GM18520 (cell line): ENCODE measurements around the gene OR10A6.

Experiments used
- ATAC-seq: cut with Tn5 transposase; IDR thresholded peaks from one replicate; pipeline ENCODE4 v1.9.1; 2021; ENCODE audit not compliant: unreplicated experiment

OR10A6 gene

DNA sequence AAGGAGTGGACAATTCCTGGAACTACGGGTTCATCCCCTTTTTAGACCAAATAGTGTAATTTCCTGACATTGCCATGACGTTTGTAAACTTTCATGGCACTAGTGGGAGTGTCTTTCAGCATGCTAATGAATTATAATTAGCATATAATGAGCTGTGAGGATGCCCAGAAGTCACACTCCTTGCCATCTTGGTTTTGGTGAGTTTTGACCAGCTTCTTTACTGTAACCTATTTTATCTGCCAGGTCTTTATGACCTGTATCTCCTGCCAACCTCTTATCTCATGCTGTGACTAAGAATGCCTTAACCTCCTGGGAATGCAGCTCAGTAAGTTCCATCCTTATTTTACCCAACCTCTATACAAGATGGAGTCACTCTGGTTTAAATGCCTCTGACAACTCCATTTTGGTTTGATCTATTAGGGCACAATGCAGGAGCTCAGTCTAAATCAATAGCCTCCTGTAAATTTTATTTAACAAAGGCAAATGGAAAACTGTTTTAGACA lies 20.7 kb downstream of the OR10A6 start:
- no peak for ATAC-seq

DNA sequence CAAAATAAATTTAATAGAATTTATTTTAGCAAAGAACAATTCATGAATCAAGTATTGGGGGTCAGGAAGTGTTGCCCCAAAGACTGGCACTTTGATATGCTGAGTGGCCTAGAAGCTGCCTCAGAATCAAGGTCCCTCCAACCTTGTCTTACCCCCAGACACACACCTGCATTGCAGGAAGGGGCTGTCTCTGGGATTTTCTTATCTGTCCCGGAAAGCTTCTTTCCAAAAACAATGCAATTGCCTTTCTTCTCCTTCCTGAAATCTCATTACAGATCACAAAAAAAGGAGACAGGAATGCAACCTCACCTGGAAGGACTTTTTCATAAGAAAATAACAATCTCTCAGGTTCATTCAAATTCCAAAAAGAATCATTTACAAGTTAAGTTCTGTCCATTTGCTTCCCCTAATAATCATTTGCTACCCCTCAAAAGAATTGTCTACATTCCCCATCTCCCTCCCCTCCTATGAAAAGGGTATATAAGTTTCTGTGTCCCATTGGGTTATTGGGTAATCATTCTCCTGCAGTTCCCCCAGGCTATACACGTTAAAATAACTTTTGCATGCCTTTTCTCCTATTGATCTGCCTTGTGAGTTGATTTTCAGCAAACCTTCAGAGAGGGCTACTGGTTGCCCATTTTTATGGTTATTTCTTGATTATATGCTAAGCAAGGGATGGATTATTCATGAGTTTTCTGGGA lies 21.3 kb downstream of the OR10A6 start:
- no peak for ATAC-seq

DNA sequence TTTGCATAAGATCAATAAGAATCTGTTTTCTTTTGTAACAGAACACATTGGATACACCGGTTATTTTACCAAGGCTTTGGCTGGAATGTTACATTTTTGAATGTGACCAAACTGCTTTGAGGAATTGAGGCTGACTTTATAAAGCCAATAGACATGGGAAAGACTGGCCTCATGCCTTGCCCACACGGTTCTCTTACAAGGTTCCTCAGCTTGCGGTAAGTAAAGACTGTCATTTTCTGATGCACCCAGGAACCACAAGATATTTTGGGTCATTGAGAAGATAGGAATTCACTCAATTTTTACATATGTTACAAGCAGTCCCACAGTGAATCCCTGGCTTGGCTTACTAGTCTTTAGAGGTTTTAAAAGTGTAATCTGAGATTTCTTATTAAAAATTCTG lies 23.9 kb downstream of the OR10A6 start:
- ATAC-seq: no peak

DNA sequence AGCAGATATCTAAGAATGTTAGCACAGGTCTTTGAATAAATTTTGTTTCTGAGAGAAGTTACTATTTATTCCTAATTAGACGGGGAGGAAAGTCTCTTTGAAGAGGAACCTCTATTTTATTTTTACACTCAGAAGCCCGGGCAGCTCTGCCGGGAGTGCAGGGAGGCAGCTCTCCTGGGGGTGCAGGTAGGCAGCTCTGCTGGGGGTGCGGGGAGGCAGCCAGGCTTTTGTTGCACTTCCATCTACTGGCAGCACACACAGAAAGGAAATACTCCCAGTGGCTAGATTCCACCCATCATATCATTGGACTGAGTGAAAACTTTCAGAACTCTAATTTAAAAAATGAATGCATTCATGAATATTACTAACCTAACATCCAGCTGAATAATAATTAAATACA lies 24.6 kb downstream of the OR10A6 start:
- ATAC-seq: no peak

DNA sequence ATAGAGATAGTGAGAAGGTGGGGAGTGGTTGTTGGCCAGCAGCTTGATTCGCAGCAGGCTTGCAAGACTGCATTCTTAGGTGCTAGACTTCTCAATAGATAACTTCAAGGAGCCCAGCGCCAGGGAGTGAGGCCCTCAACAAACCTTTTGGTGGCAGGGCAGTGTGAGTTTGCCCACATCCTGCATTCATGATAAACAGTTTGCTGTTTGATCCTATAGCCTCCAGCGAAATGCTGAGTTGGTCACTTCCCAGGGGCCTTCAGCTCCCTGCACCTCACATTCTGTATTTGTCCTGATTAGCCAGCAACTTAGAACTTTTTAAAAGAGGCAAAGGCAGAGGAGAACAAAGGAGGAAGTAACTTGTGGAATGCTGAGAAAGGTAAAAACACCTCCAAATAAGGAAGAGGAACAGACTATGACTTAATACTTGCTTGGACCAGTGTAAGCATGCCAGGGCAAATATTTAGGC lies 25.1 kb downstream of the OR10A6 start:
- ATAC-seq: no peak

DNA sequence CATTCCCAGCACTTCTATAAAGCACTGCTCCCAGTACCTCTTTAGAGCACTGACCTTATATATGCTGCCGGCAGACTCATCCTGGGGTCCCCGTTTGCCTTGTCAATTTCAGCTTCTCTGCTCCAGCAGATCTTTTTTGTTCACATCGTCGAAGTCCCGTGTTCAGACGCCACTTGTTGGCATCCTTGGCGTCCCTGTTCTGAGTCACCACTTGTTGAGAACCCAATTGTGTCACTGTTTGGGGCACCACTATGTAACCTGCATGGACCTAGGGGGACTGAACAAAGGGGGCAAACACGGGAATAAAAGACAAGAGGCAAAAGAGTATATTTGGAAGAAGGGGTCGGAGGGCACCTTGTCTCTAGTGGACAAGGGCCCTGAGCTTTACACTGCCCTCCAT lies 25.5 kb downstream of the OR10A6 start:
- ATAC-seq: no peak

DNA sequence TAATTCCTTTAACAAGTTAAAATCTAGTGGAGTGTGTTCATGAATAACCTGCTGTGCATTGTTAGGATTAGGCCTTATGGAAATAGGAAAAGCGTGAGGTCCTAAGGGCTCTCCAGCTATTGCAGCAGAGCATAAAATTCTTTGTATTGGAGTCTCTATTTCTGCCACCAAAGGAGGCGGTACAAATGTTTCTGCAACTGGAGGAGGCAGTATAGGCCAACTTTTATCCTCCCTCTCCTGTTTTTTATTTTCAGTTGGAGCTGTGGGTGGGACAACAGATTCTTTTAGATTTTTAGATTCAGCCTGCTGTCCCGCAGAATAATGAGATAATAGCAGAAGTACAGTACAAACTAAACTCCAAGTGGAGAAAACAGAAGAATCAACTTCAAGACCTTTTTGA lies 26.2 kb downstream of the OR10A6 start:
- ATAC-seq: no peak

DNA sequence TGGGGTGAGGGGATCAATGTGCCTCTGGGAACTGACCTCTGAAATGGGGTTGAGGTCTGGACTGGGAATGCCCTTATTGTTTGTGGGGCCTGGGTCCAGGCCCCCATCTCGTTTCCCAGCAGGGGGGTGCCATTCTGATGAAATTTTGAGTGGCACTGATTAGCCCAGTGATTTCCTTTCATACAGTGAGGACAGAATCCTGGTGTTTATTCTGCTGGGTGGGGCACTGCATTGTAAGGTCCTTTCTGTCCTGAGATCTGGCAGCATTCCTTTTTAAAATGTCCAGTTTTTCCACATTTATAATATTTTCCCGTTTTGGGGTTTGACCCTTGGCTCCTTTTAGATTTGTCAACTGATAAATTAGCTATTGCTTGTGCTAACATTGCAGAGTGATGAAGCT lies 27.1 kb downstream of the OR10A6 start:
- no peak for ATAC-seq

DNA sequence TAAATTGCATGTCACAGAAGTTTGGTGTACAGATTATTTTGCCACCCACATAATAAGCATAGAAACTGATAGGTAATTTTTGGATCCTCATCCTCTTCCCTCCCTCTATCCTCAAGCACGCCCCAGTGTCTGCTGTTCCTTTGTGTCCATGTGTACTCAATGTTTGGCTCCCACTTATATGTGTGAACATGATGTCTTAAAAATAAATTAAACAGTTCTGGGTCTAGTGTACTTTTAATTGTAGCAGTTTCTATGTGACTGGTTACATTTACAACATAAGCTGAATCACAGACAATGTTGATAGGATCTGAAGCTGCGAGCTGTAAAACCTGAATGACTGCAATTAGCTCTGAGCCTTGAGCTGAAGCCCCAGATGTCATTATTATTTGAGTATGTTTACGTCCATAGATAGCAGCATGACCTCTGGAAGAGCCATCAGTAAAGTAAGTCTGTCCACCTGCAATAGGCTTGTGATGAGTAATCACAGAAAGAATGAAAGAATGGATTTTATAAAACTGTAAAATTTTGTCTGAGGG lies 29.7 kb downstream of the OR10A6 start:
- no peak for ATAC-seq

DNA sequence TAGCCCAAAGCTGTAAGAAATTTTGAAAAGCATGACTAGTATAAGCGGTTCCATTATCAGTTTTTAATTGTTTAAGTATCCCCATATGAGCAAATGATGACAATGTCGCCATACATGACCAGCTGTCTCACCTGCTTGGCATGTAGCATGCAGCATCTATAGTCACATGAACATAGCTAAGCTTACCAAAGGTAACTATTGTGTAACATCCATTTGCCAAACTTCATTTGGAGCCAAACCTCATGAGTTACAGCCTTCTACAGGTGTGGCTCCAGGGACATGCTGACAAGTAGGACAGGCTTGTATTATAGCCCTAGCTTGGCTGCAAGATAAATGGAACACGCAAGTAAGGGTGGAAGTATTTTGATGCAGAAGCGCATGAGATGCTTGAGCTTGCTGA lies 30.4 kb downstream of the OR10A6 start:
- no peak for ATAC-seq

DNA sequence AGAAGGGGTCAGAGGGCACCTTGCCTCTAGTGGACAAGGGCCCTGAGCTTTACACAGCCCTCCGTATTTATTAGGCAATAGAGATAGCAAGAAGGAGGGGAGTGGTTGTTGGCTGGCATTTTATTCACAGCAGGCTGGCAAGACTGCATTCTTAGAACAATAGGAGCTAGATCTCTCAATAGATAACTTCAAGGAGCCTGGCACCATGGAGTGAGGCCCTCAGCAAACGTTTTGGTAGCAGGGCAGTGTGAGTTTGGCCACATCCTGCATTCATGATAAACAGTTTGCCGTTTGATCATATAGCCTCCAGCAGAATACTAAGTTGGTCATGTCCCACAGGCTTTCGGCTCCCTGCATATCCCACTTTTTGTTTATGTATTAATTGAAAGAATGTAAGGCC lies 31.6 kb downstream of the OR10A6 start:
- ATAC-seq: no peak

DNA sequence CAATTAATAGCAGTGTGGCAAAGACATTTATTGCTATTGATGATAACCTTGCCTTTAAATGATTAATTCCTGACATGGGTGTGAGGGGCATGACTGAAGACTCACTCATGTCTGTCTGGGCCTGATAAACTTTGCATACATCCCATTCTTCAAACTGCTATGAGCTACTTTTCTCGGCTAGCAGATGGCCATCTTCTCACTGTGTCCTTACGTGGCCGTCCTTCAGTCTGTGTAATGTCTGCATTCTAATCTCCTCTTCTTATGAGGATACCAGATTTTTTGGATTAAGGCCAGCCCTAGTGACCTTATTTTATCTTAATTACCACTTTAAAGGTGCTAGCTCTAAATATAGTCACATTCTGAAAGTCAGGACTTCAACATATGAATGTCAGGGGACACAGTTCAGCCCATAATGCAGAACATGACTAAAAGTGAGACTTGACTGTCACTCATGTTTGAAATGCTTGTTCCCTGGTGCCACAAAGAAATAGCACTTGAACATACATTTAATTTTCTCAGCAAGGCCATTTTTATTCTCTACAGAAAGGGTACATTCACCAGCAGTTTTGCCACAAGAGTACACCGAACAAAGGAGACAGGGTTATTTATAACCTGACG lies 32.3 kb downstream of the OR10A6 start:
- ATAC-seq: no peak

DNA sequence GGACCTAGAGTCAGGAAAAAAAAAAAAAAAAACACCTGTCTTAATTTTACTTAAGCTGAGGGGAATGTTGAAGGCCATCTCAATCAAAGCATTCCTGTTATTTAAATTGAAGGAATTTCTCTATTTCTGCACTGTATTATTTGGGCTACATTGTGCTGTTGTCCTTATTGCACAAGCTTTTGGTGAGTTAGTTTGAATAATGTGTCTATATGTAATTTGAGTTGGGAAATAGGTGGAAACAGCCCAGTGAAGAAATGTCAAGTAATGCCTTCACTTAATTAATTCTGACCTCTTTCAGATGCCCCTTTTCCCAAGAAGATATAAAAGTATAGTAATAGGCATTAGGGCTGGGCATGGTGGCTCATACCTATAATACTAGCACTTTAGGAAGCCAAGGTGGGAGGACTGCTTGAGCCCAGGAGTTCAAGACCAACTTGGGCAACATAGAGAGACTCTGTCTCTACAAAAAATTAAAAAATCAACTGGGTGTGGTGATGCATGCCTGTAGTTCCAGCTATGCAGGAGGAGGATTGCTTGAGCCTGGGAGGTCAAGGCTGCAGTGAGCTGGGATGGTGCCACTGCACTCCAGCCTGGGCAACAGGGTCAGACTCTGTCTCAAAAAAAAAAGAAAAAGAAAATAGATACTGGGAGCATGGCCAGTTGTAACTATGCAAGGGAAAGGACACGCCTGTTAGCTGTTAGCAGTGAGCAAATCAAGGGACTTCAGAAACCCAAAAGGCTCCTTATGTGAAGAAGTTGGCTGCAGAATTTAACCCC lies 34.9 kb downstream of the OR10A6 start:
- ATAC-seq: no peak

DNA sequence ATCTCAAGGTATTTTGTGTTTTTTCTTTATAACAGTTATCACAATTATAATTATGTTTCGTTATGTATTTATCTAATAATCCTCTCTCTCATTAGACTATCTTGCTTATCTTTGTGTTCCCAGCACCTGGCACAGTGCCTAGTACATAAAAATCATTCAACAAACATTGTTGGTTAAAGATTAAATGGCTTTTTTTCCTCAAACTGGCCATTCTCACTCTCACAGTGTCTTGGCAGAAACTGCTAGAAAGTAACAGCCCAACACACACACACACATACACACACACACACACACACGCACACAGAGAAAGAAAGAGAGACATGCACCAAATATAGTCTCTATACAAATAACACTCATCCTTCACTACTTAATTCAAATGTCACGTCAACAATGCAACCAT lies 36.8 kb downstream of the OR10A6 start:
- ATAC-seq: no peak

DNA sequence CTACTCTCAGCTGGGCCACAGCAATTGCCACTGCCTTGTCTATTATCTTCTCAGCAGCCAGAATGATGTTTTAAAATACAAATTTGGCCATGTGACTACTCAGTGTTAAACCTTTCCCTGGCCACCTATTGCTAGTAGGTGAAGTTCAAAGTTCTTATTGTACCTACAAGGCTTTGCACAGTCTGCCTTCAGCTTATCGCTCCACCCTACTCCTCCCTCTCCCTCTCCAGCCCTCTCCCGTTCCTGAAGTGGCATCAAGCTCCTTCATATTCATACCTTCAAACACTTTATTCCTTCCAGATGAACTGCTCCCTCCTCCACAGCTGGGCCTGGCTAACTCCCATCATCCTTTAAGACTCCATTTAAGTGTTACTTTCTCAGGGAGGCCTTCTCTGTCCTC lies 37.3 kb downstream of the OR10A6 start:
- no peak for ATAC-seq

DNA sequence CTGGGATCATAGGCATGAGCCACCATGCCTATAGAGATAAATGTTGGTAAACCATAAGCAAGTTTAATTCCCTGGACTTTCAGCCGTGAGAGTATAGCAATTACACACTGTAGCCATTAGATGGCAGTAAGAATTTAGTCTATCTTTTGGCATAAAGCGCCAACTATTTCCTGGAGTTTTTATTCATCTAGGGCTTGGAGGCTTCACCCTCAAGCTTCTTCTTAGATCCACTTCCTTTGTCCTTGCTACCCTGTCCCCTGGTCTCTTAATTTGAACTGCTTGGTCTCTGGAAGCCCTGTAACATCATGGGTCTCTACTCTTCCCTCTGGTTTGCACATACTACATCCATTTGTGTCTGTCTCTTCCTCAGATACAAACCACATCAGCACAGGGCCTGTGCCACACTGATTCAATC lies 38.2 kb downstream of the OR10A6 start:
- ATAC-seq: no peak

DNA sequence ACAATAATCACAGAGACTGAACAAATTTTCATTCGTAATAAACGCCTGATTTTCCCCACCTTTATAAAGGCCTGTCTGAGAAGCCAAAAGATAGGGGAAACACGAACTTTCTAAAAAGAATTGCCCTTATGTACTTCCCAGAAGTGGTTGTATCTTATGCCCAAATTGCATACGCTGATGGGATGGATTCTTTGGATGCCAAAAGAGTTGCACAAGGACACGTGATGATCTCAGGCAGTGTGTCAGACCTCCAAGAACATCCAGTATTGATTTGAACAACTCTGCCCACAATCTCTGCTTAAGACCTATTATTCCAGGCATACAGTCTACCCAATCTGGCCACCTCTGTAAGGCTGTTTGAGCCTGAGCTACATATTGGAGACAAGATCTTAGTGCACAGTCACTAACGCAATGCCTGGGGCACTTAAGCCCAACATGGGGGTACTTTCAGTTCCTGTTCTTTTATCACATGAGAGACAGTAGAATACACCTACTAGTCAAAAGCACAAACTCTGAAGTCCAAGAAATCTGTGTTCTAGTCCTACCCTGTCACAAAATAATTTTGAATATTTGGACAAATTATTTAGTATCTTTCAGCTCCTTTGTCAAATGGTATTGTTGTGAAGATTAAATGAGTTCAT lies 38.9 kb downstream of the OR10A6 start:
- ATAC-seq: no peak

DNA sequence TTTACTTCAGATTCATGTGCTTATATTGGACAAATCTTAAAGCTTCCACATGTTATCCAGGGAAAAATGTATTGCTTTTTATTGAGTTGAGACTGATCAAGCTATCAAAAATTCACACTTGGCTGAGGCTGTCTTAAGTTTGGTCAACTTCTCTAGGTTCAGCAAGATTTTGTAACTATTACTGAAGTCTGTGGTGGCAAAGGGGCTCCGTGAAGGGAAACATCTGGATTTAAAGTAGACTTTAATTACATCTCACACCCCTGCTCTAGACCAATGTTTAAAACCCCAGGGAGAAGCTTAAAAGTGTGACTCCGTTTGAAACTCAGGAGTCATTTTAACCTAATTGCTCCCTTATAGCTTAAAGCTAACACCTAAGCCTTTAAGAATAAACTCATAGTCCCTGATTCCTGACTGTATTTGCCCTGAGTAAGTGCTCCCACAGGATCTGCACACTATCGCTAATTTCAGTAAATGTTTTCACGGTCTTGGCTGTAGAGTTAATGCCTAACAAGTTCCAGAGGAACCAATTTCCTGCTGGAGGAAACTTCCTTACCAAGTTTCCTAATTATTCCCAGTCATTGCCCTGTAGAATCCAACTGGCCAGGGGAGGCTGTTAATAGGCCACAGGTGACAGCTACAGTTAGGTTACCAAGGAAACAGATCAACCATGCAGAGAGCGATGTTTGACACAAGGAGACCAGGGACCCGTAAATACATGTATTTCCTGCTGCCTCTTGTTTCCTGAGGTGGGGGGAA lies 40.5 kb downstream of the OR10A6 start:
- no peak for ATAC-seq

DNA sequence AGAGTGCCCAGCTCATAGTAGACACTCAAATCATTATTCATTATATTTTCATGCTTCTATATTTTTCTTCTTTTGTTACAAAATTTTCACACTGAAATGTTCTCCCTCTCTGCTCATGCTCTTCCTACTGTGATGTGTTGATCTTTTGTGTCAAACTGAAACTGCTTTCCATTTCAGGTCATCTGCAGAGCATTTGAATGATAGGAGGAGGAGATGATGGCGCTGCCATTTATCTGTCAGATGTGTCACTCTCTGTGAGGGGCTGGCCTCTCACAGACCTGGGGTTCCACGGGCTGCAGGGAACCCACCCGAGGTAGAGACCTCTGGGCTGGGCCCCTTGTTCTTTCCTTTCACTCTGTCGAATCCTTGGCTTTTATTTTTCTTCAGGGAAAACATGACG lies 41.1 kb downstream of the OR10A6 start:
- ATAC-seq: peak; percentile 45

DNA sequence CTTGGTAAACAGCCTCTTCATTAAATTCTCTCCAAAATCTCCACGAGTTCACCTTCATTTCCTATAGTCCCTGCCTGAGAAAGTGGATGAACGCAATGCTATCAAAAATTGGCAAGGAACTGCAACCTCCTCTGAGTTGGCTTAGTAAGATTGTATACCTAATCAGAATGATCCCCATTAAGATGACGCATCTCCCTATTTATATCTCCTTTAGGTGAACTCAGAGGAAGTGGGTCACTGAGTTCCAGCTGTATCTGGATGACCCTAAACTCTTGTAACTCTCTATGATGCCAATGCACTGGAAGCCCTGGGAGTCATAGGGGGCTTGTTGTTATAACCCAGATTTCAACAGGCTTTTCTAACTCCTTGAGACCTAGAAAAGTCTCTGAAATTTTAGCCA lies 48.2 kb downstream of the OR10A6 start:
- no peak for ATAC-seq
